GM11168 (cell line): Measurements from ENCODE around the gene MYG1.

Source experiments
- in situ Hi-C: fragments of 300-500 bp; cut with MboI; formaldehyde crosslinking; loops from one replicate; pipeline ENCODE4 v1.12.0; 2022; ENCODE audit warnings: low sequenced_read_pairs; ENCODE audit not compliant: unreplicated experiment

The MYG1 gene

DNA sequence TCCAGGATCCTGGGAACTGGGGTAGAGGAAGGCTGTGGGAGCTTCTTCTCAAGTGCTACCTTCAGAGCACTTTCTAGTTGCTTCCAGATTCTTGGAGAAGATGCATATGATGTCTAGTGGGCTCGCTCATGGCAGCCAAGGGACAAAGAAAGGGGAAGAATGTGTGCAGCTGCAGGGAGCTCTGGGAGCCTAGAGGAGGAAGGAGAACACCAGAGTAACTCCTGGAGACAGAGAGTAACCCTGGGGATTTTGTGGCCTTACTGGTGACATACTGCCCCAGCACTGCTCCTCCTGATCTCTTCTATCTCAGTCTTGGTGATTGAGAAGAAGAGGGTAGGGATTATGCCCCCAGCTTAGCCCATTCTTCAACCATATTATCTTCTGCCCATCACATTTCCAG is 47.0 kb downstream of the MYG1 start:
- in situ Hi-C loops: no loop called here

DNA sequence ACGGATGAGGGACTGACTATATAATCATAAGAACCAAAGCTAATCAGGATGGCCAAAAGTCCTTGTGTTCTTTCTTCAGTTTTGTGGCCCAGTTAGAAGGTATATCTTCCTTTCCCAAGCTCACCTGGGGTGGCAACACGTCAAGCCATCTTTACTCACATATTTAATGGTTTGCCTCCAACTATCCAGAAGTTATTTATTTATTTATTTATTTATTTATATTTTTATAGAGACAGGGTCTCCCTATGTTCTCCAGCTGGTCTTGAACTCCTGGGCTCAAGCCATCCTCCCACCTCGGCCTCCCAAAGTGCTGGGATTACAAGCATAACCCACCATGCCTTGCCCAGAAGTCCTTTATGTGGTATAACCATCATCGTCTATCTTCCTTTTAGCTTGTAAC is 48.4 kb downstream of the MYG1 start:
- in situ Hi-C loops: no loop called here

DNA sequence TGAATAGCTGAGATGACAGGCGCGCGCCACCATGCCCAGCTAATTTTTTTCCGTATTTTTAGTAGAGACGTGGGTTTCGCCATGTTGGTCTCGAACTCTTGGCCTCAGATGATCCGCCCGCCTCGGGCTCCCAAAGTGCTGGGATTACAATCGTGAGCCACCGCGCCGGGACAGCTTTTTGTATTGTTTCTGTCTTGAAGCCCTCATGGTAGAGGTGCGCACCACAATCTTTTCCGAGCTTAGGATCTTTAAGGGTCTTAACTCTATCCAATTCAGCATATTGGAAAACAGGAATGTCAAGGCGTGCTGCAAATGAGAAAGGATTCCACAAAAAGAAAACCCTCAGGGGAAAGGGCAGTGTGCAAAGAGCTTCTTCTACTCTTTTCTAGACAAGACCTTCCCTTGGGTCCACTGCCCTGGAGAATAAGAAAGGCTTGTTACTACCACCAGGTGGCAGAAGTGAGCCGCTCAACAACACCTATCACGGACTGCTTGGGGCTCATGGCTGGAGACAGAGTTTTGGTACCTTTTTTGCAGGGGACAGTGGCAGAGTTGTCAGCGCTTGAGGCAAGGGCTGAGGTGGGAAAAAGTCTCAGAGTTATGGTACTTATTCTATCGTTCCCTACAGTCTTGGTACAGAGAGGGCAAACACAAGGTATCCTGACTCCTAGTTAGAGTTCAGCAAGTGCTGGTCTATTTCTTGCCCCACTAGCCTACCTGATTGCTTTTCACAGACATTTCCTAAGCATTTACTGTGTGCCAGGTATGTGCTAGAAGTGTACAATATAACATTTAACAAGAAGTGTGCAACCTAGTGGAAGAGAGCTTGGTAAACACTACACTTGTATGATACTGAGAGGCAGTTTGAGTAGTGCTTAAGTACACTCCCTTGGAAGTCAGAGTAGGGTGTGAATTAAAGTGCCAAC is 53.1 kb downstream of the MYG1 start:
- in situ Hi-C loops: loop anchor here (5.0 kb wide), 1 partner anchor 65 kb away; no protein-coding TSS in a partner anchor

DNA sequence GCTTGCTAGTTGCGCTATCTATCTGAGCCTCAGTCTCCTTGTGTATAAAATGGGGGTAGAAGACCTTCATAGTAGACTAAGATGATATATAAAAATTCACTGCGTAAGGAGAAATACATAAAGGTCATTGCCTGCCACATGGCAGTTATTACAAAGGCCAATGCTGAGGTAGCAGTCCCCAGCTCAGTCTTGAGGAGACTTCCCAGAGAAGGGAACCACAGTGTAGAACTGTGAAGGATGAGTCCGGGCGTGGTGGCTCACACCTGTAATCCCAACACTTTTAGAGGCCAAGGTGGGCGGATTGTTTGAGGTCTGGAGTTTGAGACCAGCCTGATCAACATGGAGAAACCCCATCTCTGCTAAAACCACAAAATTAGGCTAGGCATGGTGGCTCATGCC is 53.8 kb downstream of the MYG1 start:
- in situ Hi-C loops: loop anchor here (5.0 kb wide), 1 partner anchor 64 kb away; no protein-coding TSS in a partner anchor

DNA sequence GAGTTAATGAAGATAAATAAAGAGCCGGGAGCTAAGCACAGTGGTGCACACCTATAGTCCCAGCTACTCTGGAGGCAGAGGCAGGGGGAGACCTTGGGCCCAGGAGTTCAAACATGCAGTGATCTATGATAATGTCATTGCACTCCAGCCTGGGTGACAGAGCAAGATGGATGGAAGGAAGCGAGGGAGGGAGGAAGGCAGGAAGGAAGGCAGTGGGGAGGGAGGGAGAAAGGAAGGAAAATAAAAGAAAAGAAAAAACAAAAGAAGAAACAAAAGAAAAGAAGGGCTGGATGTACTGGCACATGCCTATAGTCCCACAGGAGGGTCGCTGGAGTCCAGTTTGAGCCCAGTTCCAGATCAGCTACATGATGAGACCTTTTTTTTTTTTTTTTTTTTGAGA is 55.6 kb downstream of the MYG1 start:
- in situ Hi-C loops: no loop called here
